NCI-H510A treated with DMSO at 0.1 percent for 48 hours (cell line): ENCODE results near the gene PLD4.
"Not testable (repeated sequence)": the region's sequence is repeated elsewhere in the genome, so short reads cannot be mapped to it uniquely, and the experiment has no call there.

ENCODE experiments used
- DNase-seq: peaks from one replicate; lab custom pipeline; 2025; lab: John Stamatoyannopoulos, UW

PLD4 gene

DNA sequence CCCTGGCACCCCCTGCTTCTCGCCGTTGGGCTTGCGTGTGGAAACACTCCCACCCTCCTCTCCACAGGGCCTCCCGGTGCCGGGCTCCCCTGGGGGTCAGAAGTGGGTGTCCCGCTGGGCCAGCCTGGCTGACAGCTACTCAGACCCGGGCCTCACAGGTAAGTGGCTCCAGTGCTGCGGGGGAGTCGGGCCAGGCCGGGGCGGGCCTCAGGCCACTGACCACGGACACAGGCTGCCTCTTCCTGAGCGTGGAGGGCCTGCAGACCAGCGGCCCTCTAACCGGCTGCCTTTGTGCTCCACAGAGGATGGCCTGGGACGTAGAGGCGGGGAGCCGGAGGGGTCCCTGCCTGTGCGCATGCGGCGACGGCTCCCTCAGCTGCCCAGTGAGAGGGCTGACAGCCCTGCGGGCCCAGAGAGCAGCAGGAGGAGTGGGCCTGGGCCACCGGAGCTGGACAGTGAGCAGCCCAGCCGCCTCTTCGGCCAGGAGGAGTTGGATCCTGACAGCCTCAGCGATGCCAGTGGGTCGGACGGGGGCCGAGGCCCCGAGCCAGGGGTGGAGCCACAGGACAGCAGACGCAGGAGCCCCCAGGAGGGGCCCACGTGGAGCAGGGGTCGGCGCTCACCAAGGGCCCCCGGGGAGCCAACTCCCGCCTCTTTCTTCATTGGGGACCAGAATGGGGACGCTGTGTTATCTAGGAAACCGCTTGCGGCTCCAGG lies 38.5 kb upstream of the PLD4 start:
- no peak for DNase-seq

GRCh38 chr14:104886690-104887622 lies 37.7 kb upstream of the PLD4 start:
- no peak for DNase-seq

- no peak for DNase-seq
These were observed 36.8 kb upstream of the PLD4 start for GRCh38 chr14:104887623-104888488.

DNA sequence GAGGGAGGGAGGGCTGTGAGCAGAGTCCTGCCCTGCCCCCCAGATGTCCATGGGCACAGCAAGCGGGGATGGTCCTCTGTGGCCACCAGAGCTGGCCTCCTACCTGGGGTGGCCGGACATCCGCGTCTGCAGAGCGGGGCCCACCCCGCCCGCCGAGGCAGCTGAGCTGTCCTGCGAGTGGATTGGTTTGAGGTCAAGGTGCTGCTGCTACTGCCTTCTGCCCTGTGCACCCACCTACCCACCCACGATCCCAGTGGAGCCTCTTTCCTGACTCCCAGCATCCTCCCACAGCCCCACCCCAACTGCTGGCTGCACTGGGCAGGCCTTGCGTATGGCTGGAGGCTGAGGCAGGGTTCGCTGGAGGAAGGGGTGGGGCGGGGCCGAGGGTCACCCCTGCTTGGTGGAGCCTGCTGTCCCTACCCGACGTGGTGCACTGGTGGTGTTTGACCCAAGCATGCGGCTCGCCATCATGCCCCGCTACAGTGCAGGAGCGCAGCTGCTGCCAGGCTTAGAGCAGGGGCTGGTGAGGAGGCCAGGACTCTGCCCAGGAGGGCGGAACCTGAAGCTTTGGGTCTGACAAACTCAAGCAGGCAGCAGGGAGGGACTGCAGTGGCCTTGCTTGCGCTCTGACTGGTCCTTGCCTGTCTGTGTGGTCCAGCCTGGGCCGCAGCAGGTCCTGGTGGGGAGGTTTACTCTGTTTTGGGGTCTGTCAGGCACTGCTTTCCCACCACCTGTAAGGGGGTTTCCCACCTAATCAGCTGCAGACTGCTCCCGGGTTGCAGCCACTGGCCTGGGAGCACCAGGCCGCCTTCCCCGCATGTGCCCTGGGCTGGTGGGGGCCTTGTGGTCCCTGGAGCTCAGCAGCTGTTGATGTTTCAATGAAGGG lies 35.9 kb upstream of the PLD4 start:
- DNase-seq = no peak

DNA sequence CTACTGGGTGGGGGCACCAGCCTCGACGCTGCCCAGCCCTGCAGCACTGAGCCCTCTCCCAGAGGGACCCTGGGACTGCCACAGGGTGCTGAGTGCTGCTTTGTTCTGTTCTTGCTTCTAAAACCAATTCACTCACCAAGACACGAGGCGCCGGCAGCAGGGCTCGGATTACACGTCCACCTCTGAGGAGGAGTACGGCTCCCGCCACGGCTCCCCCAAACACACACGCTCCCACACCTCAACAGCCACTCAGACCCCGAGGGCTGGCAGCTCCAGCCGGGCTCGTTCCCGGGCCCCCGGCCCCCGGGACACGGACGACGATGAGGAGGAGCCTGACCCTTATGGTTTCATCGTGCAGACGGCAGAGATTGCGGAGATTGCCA lies 35.3 kb upstream of the PLD4 start:
- no peak for DNase-seq

DNA sequence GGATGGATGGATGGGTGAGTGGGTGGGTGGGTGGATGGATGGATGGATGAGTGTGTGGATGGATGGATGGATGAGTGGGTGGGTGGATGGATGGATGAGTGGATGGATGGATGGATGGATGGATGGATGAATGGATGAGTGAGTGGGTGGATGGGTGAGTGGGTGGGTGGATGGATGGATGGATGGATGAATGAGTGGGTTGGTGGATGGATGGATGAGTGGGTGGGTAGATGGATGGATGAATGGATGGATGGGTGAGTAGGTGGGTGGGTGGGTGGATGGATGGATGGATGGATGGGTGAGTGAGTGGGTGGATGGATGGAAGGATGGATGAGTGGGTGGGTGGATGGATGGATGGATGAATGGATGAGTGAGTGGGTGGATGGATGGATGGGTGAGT lies 34.4 kb upstream of the PLD4 start:
- not testable (repeated sequence) for DNase-seq

GRCh38 chr14:104891121-104891551 lies 33.5 kb upstream of the PLD4 start:
- DNase-seq = no peak

DNA sequence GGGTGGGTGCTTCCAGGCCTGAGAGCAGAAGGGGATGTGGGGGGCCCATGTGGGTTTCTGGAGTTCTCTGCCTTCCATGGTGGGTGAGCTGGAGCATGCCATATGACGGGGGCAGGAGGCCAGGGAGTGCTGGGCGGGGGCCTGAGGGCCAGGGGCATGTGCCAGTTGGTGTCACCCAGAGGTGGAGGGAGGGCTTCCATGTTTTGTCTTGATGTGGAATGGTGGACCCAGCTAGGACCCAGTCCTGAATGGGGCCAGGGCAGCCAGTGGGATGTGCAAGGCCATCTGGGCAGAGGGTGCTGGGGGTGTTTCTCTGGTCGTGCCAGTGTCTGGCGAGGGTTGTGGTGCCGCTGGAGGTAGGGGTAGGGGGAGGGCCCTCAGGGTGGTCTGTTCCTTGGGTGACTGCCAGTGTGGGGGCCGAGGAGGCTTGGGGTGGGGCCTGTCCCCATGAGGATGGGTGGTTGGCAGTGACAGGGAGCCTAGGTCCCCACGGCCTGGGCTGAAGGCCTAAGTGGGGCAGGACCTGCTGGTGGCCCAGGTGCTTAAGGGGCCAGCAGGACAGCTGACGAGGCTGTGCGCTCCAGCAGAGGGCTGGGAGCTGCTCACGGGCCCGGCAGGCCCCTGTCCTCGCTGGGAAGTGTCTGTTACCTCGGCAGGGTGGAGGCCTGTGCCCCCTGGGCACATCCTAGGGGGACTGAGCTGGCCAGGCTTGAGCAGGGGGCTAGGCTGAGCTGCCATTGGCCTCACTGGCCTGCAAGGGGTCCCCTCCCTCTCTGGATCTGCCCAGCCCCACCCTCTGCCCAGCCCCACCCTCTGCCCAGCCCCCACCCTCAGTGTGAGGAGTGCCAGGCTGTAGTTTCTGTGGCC lies 32.8 kb upstream of the PLD4 start:
- DNase-seq = no peak

DNA sequence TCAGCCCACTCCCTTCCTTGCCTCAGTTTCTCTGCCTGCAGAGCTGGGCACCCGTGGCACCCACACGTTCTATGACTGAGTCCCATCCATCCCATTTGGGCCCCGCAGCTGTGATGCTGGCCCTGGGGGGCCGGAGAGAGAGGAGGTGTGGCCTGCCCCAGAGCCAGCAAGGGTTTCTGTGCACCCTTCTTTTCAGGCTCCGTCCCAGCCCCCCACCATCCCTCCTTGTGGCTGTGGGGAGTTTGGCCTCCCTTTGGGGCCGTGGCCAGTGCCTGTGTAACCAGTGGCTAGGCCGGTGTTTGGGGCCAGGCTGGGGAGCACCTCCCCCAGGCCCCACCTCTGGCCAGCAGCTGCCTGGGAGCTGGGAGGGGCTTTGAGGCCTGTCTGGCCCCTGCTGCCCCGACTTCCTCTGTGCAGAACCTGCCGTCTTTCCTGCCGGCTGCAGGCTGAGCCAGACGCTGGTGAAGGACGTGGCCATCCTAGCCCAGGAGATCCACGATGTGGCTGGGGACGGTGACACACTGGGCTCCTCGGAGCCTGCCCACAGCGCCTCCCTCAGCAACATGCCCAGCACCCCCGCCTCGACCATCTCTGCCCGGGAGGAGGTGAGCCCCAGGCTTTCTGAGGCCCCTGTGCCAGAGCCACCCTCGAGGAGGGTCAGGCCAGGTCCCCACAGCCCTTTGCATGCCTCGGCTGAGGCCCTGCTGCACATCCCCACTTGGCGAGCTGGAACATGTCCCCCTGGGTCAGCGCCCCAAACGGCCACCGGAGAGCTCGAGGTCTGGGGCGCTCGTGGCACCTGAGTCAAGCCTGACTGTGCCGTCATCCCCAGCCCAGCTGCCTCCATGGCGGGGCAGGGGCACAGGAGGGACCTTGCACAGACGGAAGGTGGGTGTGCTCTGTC lies 31.9 kb upstream of the PLD4 start:
- DNase-seq = no peak

GRCh38 chr14:104893435-104894207 lies 31.1 kb upstream of the PLD4 start:
- DNase-seq = peak; percentile 14

GRCh38 chr14:104894331-104895206 lies 30.1 kb upstream of the PLD4 start:
- DNase-seq = no peak

DNA sequence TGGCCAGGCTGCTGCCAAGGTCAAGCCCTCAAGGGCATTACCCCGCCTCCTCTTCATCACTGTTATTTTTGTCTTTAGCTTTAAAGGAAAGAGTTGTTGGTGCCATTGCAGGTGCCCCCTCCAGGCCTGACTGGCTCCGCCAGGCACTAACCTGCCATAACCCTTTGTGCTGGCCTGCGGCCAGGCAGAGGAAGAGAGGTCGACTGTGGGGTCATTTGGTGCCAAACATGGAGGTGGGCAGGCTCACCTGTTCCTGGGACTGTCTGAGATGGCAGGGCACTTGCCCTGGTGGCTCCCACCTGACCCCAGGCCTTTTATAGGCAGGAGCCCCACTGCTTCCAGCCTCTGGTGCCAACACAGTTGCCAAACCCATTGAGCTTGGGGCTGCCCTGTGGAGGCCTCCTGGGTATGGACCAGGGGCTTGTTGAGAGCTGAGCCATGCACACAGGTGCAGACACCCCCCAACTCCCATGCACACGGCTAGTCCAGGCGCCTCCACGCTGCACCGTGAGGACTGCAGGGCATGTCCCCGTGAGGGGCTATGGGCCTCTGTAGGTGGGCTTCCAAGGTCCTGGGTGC lies 29.4 kb upstream of the PLD4 start:
- no peak for DNase-seq

GRCh38 chr14:104895786-104896661 lies 28.7 kb upstream of the PLD4 start:
- DNase-seq = peak; percentile 94

DNA sequence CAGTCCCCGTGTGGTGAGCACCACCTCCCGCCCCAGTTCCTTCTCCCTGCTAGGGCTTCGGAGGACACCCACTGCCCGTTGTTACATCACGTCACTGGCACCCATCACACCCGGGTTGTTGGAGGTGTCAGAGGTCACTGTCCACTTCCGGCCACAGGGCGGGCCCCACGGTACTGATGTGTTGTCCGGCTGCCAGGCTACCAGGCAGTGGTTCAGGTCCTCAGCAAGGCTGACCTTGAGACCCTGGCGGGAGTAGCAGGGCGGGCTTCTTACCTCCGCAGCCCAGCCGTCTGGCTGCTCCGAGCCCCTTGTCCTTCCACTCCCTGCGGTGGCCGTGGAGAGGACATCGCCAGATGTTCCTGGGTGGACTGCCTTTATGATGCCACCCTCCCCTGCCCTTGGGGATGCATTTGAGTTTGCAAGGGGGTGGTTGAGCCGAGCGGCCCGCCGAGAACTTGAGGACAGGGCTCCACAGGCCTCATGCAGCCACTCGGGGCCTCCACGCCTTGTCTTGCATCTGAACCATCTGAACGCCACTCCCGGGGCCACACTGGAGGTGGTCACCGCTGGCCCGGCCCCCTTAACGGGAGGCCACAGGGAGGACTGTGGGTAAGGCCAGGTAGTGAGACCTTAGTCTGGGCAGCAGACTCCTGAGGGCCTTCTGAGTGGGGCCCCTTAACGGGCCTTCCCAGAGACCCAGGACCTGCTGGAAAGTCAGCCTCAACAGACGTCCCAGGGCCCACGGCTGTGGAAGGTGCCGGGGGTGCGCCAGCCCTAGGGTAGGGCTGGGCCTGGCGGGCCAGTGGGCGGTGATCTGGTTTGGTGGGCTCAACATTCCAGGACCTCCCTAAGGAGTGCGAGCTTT lies 27.1 kb upstream of the PLD4 start:
- no peak for DNase-seq

- DNase-seq = no peak
These were observed 26.5 kb upstream of the PLD4 start for GRCh38 chr14:104898195-104898558.
